ENCODE data around the gene SGF29.
"Not testable (repeated sequence)": the region's sequence is repeated elsewhere in the genome, so short reads cannot be mapped to it uniquely, and the experiment has no call there.

The SGF29 gene

DNA sequence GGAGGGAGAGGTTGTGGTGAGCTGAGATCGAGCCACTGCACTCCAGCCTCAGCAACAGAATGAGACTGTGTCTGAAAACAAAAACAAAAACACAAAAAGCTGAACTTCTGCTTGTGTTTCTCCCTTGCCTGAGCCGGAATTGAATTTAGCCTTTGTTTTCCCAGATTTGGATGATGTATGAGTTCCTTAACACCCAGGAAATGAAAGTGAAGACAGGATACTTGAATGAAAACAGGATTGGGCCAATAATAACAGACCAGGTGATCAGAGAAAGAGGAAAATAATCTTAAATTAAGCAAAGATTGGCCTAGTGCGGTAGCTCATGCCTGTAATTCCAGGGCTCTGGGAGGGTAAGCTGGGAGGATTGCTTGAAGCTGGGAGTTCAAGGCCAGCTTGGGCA, 13.4 kb upstream of the SGF29 start:
- no peak for TF ChIP-seq CTCF (conservative IDR thresholded peaks at IDR 0.05; ENCODE audit: control insufficient read depth, insufficient read depth, low read depth, low read length)
- DNase-seq (ENCODE audit: low read depth), result no peak

DNA sequence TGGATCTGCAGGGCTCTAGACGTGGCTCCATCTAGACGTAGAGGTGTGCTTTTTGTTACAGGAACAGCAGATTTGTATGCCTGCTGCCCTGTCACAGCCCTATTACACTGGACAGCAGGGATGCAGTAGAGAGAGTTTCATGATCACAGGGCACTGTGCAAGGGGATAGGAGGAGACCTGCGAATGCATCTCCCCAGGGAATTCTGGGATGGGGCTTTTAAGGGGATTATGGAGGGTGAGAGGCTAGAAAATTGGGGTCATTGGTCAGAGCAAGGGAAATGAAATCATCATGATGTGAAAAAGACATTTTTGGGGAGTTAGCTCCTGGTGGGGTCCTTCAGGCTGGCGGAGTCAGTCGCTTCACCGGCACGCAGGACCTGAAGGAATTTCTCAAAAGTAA, 11.1 kb upstream of the SGF29 start:
- no peak for TF ChIP-seq CTCF (conservative IDR thresholded peaks at IDR 0.05; ENCODE audit: control insufficient read depth, insufficient read depth, low read depth, low read length)
- no peak overlapping the region for H3K4me3 ChIP-seq (ENCODE audit: control insufficient read depth, low read depth, low read length)

More for the DNA sequence above, 13.4 kb upstream of the SGF29 start:
- H3K4me3 ChIP-seq (ENCODE audit: control insufficient read depth, low read depth, low read length), result no peak overlapping the region

DNA sequence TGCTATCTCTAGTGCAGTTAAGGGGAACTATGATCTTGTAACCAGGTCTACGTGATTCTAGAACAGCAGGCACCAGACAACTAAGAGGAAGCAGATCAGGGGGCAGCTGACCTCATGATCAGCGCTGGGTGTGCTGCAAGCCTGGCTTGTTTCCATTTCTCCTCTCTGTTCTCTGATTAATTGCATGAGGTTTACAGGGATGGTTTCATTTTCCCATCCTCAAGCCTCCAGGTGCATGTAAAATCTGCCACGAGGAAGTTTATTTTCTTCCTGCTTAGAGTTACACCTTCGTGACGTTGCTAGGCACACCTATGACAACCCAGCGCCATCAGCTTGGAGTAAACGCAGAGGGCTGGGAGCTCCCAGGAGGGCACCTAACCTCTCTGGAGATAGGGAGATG, 10.6 kb upstream of the SGF29 start:
- DNase-seq (ENCODE audit: low read depth), result no peak
- H3K4me3 ChIP-seq (ENCODE audit: control insufficient read depth, low read depth, low read length), result no peak overlapping the region
- TF ChIP-seq CTCF (conservative IDR thresholded peaks at IDR 0.05; ENCODE audit: control insufficient read depth, insufficient read depth, low read depth, low read length), result no peak

More for the DNA sequence above, 11.1 kb upstream of the SGF29 start:
- DNase-seq (ENCODE audit: low read depth), result no peak

GRCh38 chr16:28544998-28545397, 8.7 kb upstream of the SGF29 start:
- no peak for DNase-seq (ENCODE audit: low read depth)
- H3K4me3 ChIP-seq (ENCODE audit: control insufficient read depth, low read depth, low read length), result no peak overlapping the region
- TF ChIP-seq CTCF (conservative IDR thresholded peaks at IDR 0.05; ENCODE audit: control insufficient read depth, insufficient read depth, low read depth, low read length), result no peak

GRCh38 chr16:28545964-28546363, 7.8 kb upstream of the SGF29 start:
- not testable (repeated sequence) for DNase-seq (ENCODE audit: low read depth); H3K4me3 ChIP-seq (ENCODE audit: control insufficient read depth, low read depth, low read length)

- no peak for DNase-seq (ENCODE audit: low read depth)
- no peak overlapping the region for H3K4me3 ChIP-seq (ENCODE audit: control insufficient read depth, low read depth, low read length)
- no peak for TF ChIP-seq CTCF (conservative IDR thresholded peaks at IDR 0.05; ENCODE audit: control insufficient read depth, insufficient read depth, low read depth, low read length)
These were observed 7.1 kb upstream of the SGF29 start for GRCh38 chr16:28546626-28547025.

DNA sequence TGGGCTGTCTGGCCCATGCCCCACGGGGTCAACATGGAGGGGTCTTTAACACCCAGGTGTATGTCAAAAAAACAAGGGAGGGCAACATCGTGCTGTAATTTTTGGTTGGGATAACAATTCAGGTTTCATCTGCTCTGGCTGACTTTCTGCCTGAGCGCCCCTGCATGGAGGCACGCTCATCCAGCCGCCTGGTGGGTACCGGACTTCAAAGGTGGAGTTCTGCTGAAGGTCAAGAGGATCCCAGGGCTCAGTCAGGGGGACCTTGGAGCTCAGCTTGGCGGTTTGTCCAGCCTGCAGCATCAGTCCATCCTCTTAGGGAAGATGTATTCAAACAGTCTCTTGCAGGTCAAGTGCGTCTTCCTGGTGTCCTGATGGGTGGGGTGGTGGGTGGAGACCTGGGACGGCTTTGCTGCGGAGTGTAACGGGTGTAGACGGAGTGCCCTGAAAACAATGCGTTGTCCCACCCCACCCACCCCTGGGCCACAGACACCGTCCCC, 5.4 kb upstream of the SGF29 start:
- no peak overlapping the region for H3K4me3 ChIP-seq (ENCODE audit: control insufficient read depth, low read depth, low read length)
- TF ChIP-seq CTCF (conservative IDR thresholded peaks at IDR 0.05; ENCODE audit: control insufficient read depth, insufficient read depth, low read depth, low read length), result no peak
- DNase-seq (ENCODE audit: low read depth), result no peak

Data from fibroblast of mammary gland (primary cell).